Colon (tissue), 2 donors: ENCODE data around the gene TFPI.

Source experiments
- FAIRE-seq: peaks from 2 replicates; lab custom pipeline; 2012; peaks lifted over from hg19 to GRCh38; lab: Jason Lieb, UNC
- donor health status: control.
- donor health status: control.

Gene TFPI

GRCh38 chr2:187466129-187466792 is 88.0 kb downstream of the TFPI start:
- no peak for FAIRE-seq

- no peak for FAIRE-seq
Observed at GRCh38 chr2:187462839-187463238, 91.4 kb downstream of the TFPI start.

- no peak for FAIRE-seq
Observed at GRCh38 chr2:187461294-187462261, 92.7 kb downstream of the TFPI start.

- no peak for FAIRE-seq
Observed at GRCh38 chr2:187459256-187459655, 95.0 kb downstream of the TFPI start.

GRCh38 chr2:187453078-187453641 is 101.1 kb downstream of the TFPI start:
- FAIRE-seq, result no peak

GRCh38 chr2:187451510-187451909 is 102.7 kb downstream of the TFPI start:
- FAIRE-seq, result no peak

GRCh38 chr2:187447336-187447735 is 106.9 kb downstream of the TFPI start:
- FAIRE-seq, result no peak

GRCh38 chr2:187446711-187447110 is 107.5 kb downstream of the TFPI start:
- FAIRE-seq, result no peak

- FAIRE-seq, result no peak
Observed at GRCh38 chr2:187445051-187445450, 109.2 kb downstream of the TFPI start.

GRCh38 chr2:187442778-187443177 is 111.5 kb downstream of the TFPI start:
- FAIRE-seq, result no peak

GRCh38 chr2:187442378-187442777 is 111.9 kb downstream of the TFPI start:
- peak; percentile 76 for FAIRE-seq

- no peak for FAIRE-seq
Observed at GRCh38 chr2:187440101-187440675, 114.0 kb downstream of the TFPI start.

- FAIRE-seq, result no peak
Observed at GRCh38 chr2:187438455-187438854, 115.8 kb downstream of the TFPI start.

- FAIRE-seq, result no peak
Observed at GRCh38 chr2:187435756-187436155, 118.5 kb downstream of the TFPI start.

GRCh38 chr2:187435078-187435477 is 119.2 kb downstream of the TFPI start:
- no peak for FAIRE-seq

GRCh38 chr2:187434342-187434785 is 119.9 kb downstream of the TFPI start:
- no peak for FAIRE-seq

- no peak for FAIRE-seq
Observed at GRCh38 chr2:187431911-187432310, 122.3 kb downstream of the TFPI start.

GRCh38 chr2:187429989-187430388 is 124.2 kb downstream of the TFPI start:
- FAIRE-seq, result no peak

GRCh38 chr2:187424146-187424545 is 130.1 kb downstream of the TFPI start:
- FAIRE-seq, result no peak

- no peak for FAIRE-seq
Observed at GRCh38 chr2:187422282-187422681, 132.0 kb downstream of the TFPI start.

GRCh38 chr2:187421519-187421918 is 132.7 kb downstream of the TFPI start:
- no peak for FAIRE-seq

- no peak for FAIRE-seq
Observed at GRCh38 chr2:187419808-187420207, 134.4 kb downstream of the TFPI start.

- no peak for FAIRE-seq
Observed at GRCh38 chr2:187415449-187415848, 138.8 kb downstream of the TFPI start.
